Skeletal muscle satellite cell (primary cell): ENCODE results near the gene PPIL4.

Experiments
- H3K27me3 ChIP-seq: 2 replicates; pipeline ENCODE4 v1.7.0; 2013; ENCODE audit warnings: low read length; ENCODE audit not compliant: control insufficient read depth, insufficient read depth
- H3K36me3 ChIP-seq: 2 replicates; pipeline ENCODE4 v1.7.0; 2013; ENCODE audit warnings: mild to moderate bottlenecking, control low read depth, low read length; ENCODE audit not compliant: insufficient read depth
- H3K4me1 ChIP-seq: 2 replicates; pipeline ENCODE4 v1.7.0; 2013; ENCODE audit warnings: low read length; ENCODE audit not compliant: control insufficient read depth, insufficient read depth
- H3K4me2 ChIP-seq: 2 replicates; pipeline ENCODE4 v1.7.0; 2013; ENCODE audit warnings: mild to moderate bottlenecking, low read length
- H3K4me3 ChIP-seq: 2 replicates; pipeline ENCODE4 v1.7.0; 2013; ENCODE audit warnings: low read length
- H3K9ac ChIP-seq: 2 replicates; pipeline ENCODE4 v1.7.0; 2013; ENCODE audit warnings: mild to moderate bottlenecking, low read depth, low read length, moderate library complexity
- H3K9me3 ChIP-seq: replicated peaks from 2 replicates; pipeline ENCODE4 v1.7.0; 2013; ENCODE audit warnings: mild to moderate bottlenecking, control low read depth, low read length

The PPIL4 gene

GRCh38 chr6:149480502-149481280 lies 65.2 kb downstream of the PPIL4 start:
- H3K4me2 ChIP-seq, result no peak overlapping the region
- no peaks in the 10 kb centered on the region for H3K27me3 ChIP-seq
- no peaks in the 10 kb centered on the region for H3K9me3 ChIP-seq
- H3K9ac ChIP-seq, result no peak overlapping the region
- peaks cover 14% of the 10 kb centered on the region for H3K4me1 ChIP-seq
- H3K36me3 ChIP-seq, result no peaks in the 10 kb centered on the region
- no peak overlapping the region for H3K4me3 ChIP-seq

- Histone ChIP-seq H3K4me1 (no peaks in the 10 kb centered on the region), H3K36me3 (no peaks in the 10 kb centered on the region), H3K4me3 (no peak overlapping the region), H3K9ac (no peak overlapping the region), H3K9me3 (no peaks in the 10 kb centered on the region), H3K27me3 (peaks cover 7% of the 10 kb centered on the region), H3K4me2 (no peak overlapping the region)
Measured at GRCh38 chr6:149478631-149479314, 67.1 kb downstream of the PPIL4 start.

GRCh38 chr6:149477544-149477943 lies 68.3 kb downstream of the PPIL4 start:
- H3K4me2 ChIP-seq, result no peak overlapping the region
- no peak overlapping the region for H3K9ac ChIP-seq
- H3K9me3 ChIP-seq, result no peaks in the 10 kb centered on the region
- no peaks in the 10 kb centered on the region for H3K36me3 ChIP-seq
- no peaks in the 10 kb centered on the region for H3K4me1 ChIP-seq
- H3K27me3 ChIP-seq, result peaks cover 16% of the 10 kb centered on the region
- no peak overlapping the region for H3K4me3 ChIP-seq

- no peak overlapping the region for H3K4me3 ChIP-seq
- H3K27me3 ChIP-seq, result peaks cover 20% of the 10 kb centered on the region
- H3K9ac ChIP-seq, result no peak overlapping the region
- no peaks in the 10 kb centered on the region for H3K9me3 ChIP-seq
- H3K4me1 ChIP-seq, result no peaks in the 10 kb centered on the region
- no peaks in the 10 kb centered on the region for H3K36me3 ChIP-seq
- no peak overlapping the region for H3K4me2 ChIP-seq
Measured at GRCh38 chr6:149476789-149477455, 68.9 kb downstream of the PPIL4 start.

GRCh38 chr6:149474108-149474935 lies 71.5 kb downstream of the PPIL4 start:
- no peak overlapping the region for H3K9ac ChIP-seq
- H3K4me1 ChIP-seq, result no peaks in the 10 kb centered on the region
- H3K4me3 ChIP-seq, result no peak overlapping the region
- no peaks in the 10 kb centered on the region for H3K36me3 ChIP-seq
- no peak overlapping the region for H3K4me2 ChIP-seq
- no peaks in the 10 kb centered on the region for H3K9me3 ChIP-seq
- peaks cover 24% of the 10 kb centered on the region for H3K27me3 ChIP-seq

GRCh38 chr6:149473080-149474052 lies 72.5 kb downstream of the PPIL4 start:
- Histone ChIP-seq H3K9ac (no peak overlapping the region), H3K36me3 (no peaks in the 10 kb centered on the region), H3K4me3 (no peak overlapping the region), H3K4me2 (peak overlapping the region; percentile 30), H3K4me1 (no peaks in the 10 kb centered on the region), H3K9me3 (no peaks in the 10 kb centered on the region), H3K27me3 (peaks cover 30% of the 10 kb centered on the region)

- H3K4me1 ChIP-seq, result no peaks in the 10 kb centered on the region
- peaks cover 31% of the 10 kb centered on the region for H3K27me3 ChIP-seq
Measured at GRCh38 chr6:149472241-149472640, 73.6 kb downstream of the PPIL4 start.

GRCh38 chr6:149471801-149472200 lies 74.0 kb downstream of the PPIL4 start:
- Histone ChIP-seq H3K27me3 (peaks cover 31% of the 10 kb centered on the region), H3K4me2 (no peak overlapping the region), H3K4me3 (no peak overlapping the region), H3K9ac (no peak overlapping the region), H3K4me1 (no peaks in the 10 kb centered on the region), H3K9me3 (no peaks in the 10 kb centered on the region), H3K36me3 (no peaks in the 10 kb centered on the region)

More at GRCh38 chr6:149472241-149472640, 73.6 kb downstream of the PPIL4 start:
- Histone ChIP-seq H3K4me3 (no peak overlapping the region), H3K9me3 (no peaks in the 10 kb centered on the region), H3K9ac (no peak overlapping the region), H3K36me3 (no peaks in the 10 kb centered on the region), H3K4me2 (no peak overlapping the region)

GRCh38 chr6:149470948-149471347 lies 74.9 kb downstream of the PPIL4 start:
- Histone ChIP-seq H3K9ac (no peak overlapping the region), H3K27me3 (peaks cover 31% of the 10 kb centered on the region), H3K4me2 (no peak overlapping the region), H3K9me3 (no peaks in the 10 kb centered on the region), H3K4me3 (no peak overlapping the region), H3K36me3 (no peaks in the 10 kb centered on the region), H3K4me1 (no peaks in the 10 kb centered on the region)

GRCh38 chr6:149468179-149468578 lies 77.7 kb downstream of the PPIL4 start:
- Histone ChIP-seq H3K36me3 (no peaks in the 10 kb centered on the region), H3K9ac (no peak overlapping the region), H3K27me3 (peaks cover 18% of the 10 kb centered on the region), H3K4me2 (no peak overlapping the region), H3K4me1 (no peaks in the 10 kb centered on the region), H3K9me3 (no peaks in the 10 kb centered on the region), H3K4me3 (no peak overlapping the region)
